H9 (cell line): ENCODE measurements around the gene AANAT. TPM values are rescaled to one million over a fixed set of nuclear protein-coding genes. Genes with fewer than 3 reads are reported as not detected.

ENCODE experiments used
- DNase-seq: peaks from one replicate; pipeline ENCODE4 v3.0.0-alpha.2; 2017
- H2AFZ ChIP-seq: one replicate; pipeline ENCODE4 v1.6.1; 2013; ENCODE audit warnings: mild to moderate bottlenecking, low read length, control low read depth, moderate library complexity
- H2AK5ac ChIP-seq: 2 replicates; pipeline ENCODE4 v1.6.1; 2013; ENCODE audit warnings: low read length, control low read depth, mixed read lengths; ENCODE audit not compliant: insufficient read length
- H2BK120ac ChIP-seq: one replicate; pipeline ENCODE4 v1.6.1; 2013; ENCODE audit warnings: low read depth, mild to moderate bottlenecking, low read length, control low read depth, inconsistent platforms; ENCODE audit not compliant: poor library complexity, severe bottlenecking
- H2BK12ac ChIP-seq: 2 replicates; pipeline ENCODE4 v1.6.1; 2013; ENCODE audit warnings: low read length, control low read depth, mixed read lengths, low read depth; ENCODE audit not compliant: insufficient read length
- H2BK15ac ChIP-seq: 2 replicates; pipeline ENCODE4 v1.6.1; 2013; ENCODE audit warnings: low read depth, low read length, control low read depth
- H2BK20ac ChIP-seq: one replicate; pipeline ENCODE4 v1.6.1; 2013; ENCODE audit warnings: low read depth, mild to moderate bottlenecking, low read length, control low read depth, inconsistent platforms; ENCODE audit not compliant: poor library complexity, severe bottlenecking
- H2BK5ac ChIP-seq: 2 replicates; pipeline ENCODE4 v1.6.1; 2013; ENCODE audit warnings: low read length, control low read depth, mixed read lengths; ENCODE audit not compliant: insufficient read length
- H3K14ac ChIP-seq: 2 replicates; pipeline ENCODE4 v1.6.1; 2013; ENCODE audit warnings: low read length, control low read depth; ENCODE audit not compliant: insufficient read depth
- H3K18ac ChIP-seq: 2 replicates; pipeline ENCODE4 v1.6.1; 2013; ENCODE audit warnings: low read depth, mild to moderate bottlenecking, mixed read lengths, low read length, control low read depth; ENCODE audit not compliant: insufficient read length
- H3K23ac ChIP-seq: 2 replicates; pipeline ENCODE4 v1.6.1; 2013; ENCODE audit warnings: low read length, control low read depth, mixed read lengths, low read depth; ENCODE audit not compliant: insufficient read length
- H3K23me2 ChIP-seq: 2 replicates; pipeline ENCODE4 v1.6.1; 2013; ENCODE audit warnings: low read depth, mild to moderate bottlenecking, mixed read lengths, low read length, control low read depth; ENCODE audit not compliant: insufficient read length, poor library complexity, severe bottlenecking
- H3K27ac ChIP-seq: 2 replicates; pipeline ENCODE4 v1.5.1; 2013; ENCODE audit warnings: low read length, control low read depth, mixed read lengths, low read depth; ENCODE audit not compliant: insufficient read length
- H3K27me3 ChIP-seq: 2 replicates; pipeline ENCODE4 v1.6.1; 2013; ENCODE audit warnings: low read length, control low read depth, inconsistent platforms; ENCODE audit not compliant: insufficient read depth
- H3K4ac ChIP-seq: 2 replicates; pipeline ENCODE4 v1.6.1; 2013; ENCODE audit warnings: low read depth, mild to moderate bottlenecking, control low read depth, inconsistent platforms, low read length, moderate library complexity
- H3K4me1 ChIP-seq: 2 replicates; pipeline ENCODE4 v1.6.1; 2013; ENCODE audit warnings: low read length, control low read depth, inconsistent platforms; ENCODE audit not compliant: insufficient read depth
- H3K4me2 ChIP-seq: 2 replicates; pipeline ENCODE4 v1.6.1; 2013; ENCODE audit warnings: low read length, control low read depth, mixed read lengths; ENCODE audit not compliant: insufficient read length, insufficient read depth
- H3K56ac ChIP-seq: 2 replicates; pipeline ENCODE4 v1.6.1; 2013; ENCODE audit warnings: low read depth, mild to moderate bottlenecking, mixed read lengths, low read length, control low read depth; ENCODE audit not compliant: insufficient read length
- H3K79me1 ChIP-seq: 2 replicates; pipeline ENCODE4 v1.6.1; 2013; ENCODE audit warnings: low read depth, mild to moderate bottlenecking, moderate library complexity, low read length, control low read depth, inconsistent platforms; ENCODE audit not compliant: insufficient read depth, poor library complexity, severe bottlenecking
- H3K79me2 ChIP-seq: 2 replicates; pipeline ENCODE4 v1.6.1; 2013; ENCODE audit warnings: low read length, control low read depth, inconsistent platforms; ENCODE audit not compliant: insufficient read depth
- H3K9ac ChIP-seq: 2 replicates; pipeline ENCODE4 v1.6.1; 2013; ENCODE audit warnings: low read length, control low read depth, mixed read lengths; ENCODE audit not compliant: insufficient read length; ENCODE audit errors: extremely low read depth
- H3K9me3 ChIP-seq: one replicate; pipeline ENCODE4 v1.6.1; 2013; ENCODE audit warnings: low read depth, low read length, inconsistent platforms; ENCODE audit not compliant: control insufficient read depth
- H3T11ph ChIP-seq: one replicate; pipeline ENCODE4 v1.6.1; 2013; ENCODE audit warnings: mild to moderate bottlenecking, low read length, control low read depth, inconsistent platforms
- H4K20me1 ChIP-seq: one replicate; pipeline ENCODE4 v1.6.1; 2013; ENCODE audit not compliant: control insufficient read depth, insufficient read length, insufficient read depth
- H4K5ac ChIP-seq: 2 replicates; pipeline ENCODE4 v1.6.1; 2013; ENCODE audit warnings: low read depth, mild to moderate bottlenecking, mixed read lengths, low read length, control low read depth; ENCODE audit not compliant: insufficient read length
- H4K8ac ChIP-seq: replicated peaks from 2 replicates; pipeline ENCODE4 v1.6.1; 2013; ENCODE audit warnings: low read length, control low read depth, mixed read lengths, low read depth; ENCODE audit not compliant: insufficient read length
- H4K91ac ChIP-seq: 2 replicates; pipeline ENCODE4 v1.6.1; 2013; ENCODE audit warnings: low read depth, mild to moderate bottlenecking, moderate library complexity, mixed read lengths, low read length, control low read depth; ENCODE audit not compliant: insufficient read length
- H3K27ac Mint-ChIP-seq, 3 experiments: 2 replicates in 2 of 3; 3 replicates in 1 of 3; pipeline ENCODE4 v1.8.0; 2020 to 2021; ENCODE audit warnings: mixed read lengths in 3 of 3, mild to moderate bottlenecking in 1 of 3, moderate library complexity in 1 of 3
- H3K27me3 Mint-ChIP-seq: 2 replicates; pipeline ENCODE4 v1.8.0; 2021; ENCODE audit warnings: low read depth, mild to moderate bottlenecking, moderate library complexity, mixed read lengths
- H3K36me3 Mint-ChIP-seq, 3 experiments: 2 replicates in 2 of 3; 3 replicates in 1 of 3; pipeline ENCODE4 v1.8.0; 2020 to 2021; ENCODE audit warnings: low read depth in 3 of 3, mixed read lengths in 3 of 3; ENCODE audit not compliant: insufficient read depth in 1 of 3
- H3K4me1 Mint-ChIP-seq, 2 experiments: 2 replicates each; pipeline ENCODE4 v1.8.0; 2020; ENCODE audit warnings: mixed read lengths in 2 of 2
- H3K4me3 Mint-ChIP-seq, 2 experiments: 2 replicates in 1 of 2; 3 replicates in 1 of 2; pipeline ENCODE4 v1.8.0; 2020 to 2021; ENCODE audit warnings: mild to moderate bottlenecking in 2 of 2, mixed read lengths in 2 of 2, moderate library complexity in 1 of 2
- H3K9me3 Mint-ChIP-seq, 2 experiments: 2 replicates in 1 of 2; 3 replicates in 1 of 2; pipeline ENCODE4 v1.8.0; 2020; ENCODE audit warnings: mild to moderate bottlenecking in 2 of 2, mixed read lengths in 2 of 2, moderate library complexity in 1 of 2
- CTCF ChIP-seq: fragments of 200-600 bp; sonication (generic); conservative IDR thresholded peaks from 3 replicates; pipeline ENCODE4 v1.8.0; 2021; ENCODE audit warnings: antibody characterized with exemption, mild to moderate bottlenecking
- WGBS: extraction: QIAGEN DNeasy Blood & Tissue Kit; methylation state at CpG from one replicate; pipeline ENCODE4 v1.1.7; 2013; ENCODE audit warnings: missing lambda C conversion rate, low lambda C conversion rate, mixed read lengths; ENCODE audit not compliant: insufficient read length; ENCODE audit errors: extremely low coverage; 5-methylcytosine and 5-hydroxymethylcytosine counted together
- total RNA-seq: library from RNA; stranded (reverse); gene quantifications from 2 replicates; pipeline ENCODE4 v1.2.1, GENCODE V29; 2021

AANAT gene
- total RNA-seq, 1 experiment from 2014 or later: 0.55 TPM

- Histone ChIP-seq H3K18ac (no peak overlapping the region), H4K91ac (no peak overlapping the region), H3K23ac (no peak overlapping the region), H3K9ac (no peak overlapping the region), H2BK15ac (no peak overlapping the region), H2BK12ac (no peak overlapping the region), H4K20me1 (no peaks in the 10 kb centered on the region), H3K4me1 (peaks cover 3% of the 10 kb centered on the region; the same call in 1 of the 2 replicates), H3T11ph (no peak overlapping the region), H3K79me2 (no peaks in the 10 kb centered on the region), H3K79me1 (no peaks in the 10 kb centered on the region), H3K27me3 (no peaks in the 10 kb centered on the region), H3K4me2 (peak overlapping the region; percentile 79), H4K5ac (no peak overlapping the region), H3K4ac (no peak overlapping the region), H2AK5ac (no peak overlapping the region), H3K27ac (no peak overlapping the region), H2BK5ac (no peak overlapping the region), H2AFZ (no peak overlapping the region), H3K23me2 (peaks cover 9% of the 10 kb centered on the region), H3K56ac (no peak overlapping the region), H4K8ac (no peak overlapping the region), H3K14ac (no peak overlapping the region), H2BK120ac (no peak overlapping the region), H3K9me3 (no peaks in the 10 kb centered on the region), H2BK20ac (no peak overlapping the region)
- Mint-ChIP-seq H3K4me1 (peaks cover 50 to 58% of the 10 kb centered on the region in 2 experiments), H3K36me3 (no peaks in the 10 kb centered on the region; a peak in 2 of 7 replicates), H3K9me3 (no peaks in the 10 kb centered on the region; a peak in 1 of 5 replicates), H3K27me3 (peaks cover 7% of the 10 kb centered on the region), H3K4me3 (peak overlapping the region; percentile 79 to 90), H3K27ac (no peak overlapping the region; a peak in 2 of 7 replicates)
- no CpG with 5 or more reads among the region's 17 CpGs for WGBS
- no peak for TF ChIP-seq CTCF
- no peak for DNase-seq
Observed at GRCh38 chr17:76500074-76500746, 32.8 kb downstream of the AANAT start.
